Right forelimb (tissue), 1 donor: Measurements from ENCODE around the gene ITSN1.
"Not testable (repeated sequence)": the region's sequence is repeated elsewhere in the genome, so short reads cannot be mapped to it uniquely, and the experiment has no call there.

Experiments used
- DNase-seq: peaks from one replicate; pipeline ENCODE4 v3.0.0-alpha.2; 2018

The ITSN1 gene

DNA sequence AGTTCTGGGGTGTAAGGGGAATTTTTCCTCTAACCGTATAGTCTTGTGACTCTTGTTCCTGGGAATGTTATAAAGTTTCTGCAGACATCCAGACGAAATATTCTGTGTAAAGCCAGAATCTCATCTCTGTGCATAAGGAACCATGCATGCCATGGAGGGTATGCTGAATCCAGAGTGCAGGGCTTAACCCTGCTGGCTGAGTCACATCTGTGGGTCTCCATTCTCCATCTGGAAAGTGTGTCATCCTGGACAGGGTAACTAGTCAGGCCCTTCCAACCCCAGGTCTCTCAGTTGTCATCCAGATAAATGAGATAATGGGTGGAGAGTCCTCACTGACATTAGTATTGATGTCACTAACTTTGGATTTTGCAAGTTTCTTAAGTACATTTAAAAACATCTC lies 224.5 kb downstream of the ITSN1 start:
- DNase-seq: no peak

DNA sequence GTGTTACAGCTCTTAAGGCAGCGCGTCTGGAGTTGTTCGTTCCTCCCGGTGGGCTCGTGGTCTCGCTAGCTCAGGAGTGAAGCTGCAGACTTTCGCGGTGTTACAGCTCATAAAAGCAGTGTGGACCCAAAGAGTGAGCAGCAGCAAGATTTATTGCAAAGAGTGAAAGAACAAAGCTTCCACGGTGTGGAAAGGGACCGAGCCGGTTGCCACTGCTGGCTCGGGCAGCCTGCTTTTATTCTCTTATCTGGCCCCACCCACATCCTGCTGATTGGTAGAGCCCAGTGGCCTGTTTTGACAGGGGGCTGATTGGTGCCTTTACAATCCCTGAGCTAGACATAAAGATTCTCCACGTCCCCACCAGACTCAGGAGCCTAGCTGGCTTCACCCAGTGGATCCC lies 225.6 kb downstream of the ITSN1 start:
- not testable (repeated sequence) for DNase-seq

- DNase-seq: no peak
Measured at GRCh38 chr21:33869873-33870272, 227.6 kb downstream of the ITSN1 start.

GRCh38 chr21:33870768-33871167 lies 228.5 kb downstream of the ITSN1 start:
- no peak for DNase-seq

- no peak for DNase-seq
Measured at GRCh38 chr21:33871171-33871570, 228.9 kb downstream of the ITSN1 start.

DNA sequence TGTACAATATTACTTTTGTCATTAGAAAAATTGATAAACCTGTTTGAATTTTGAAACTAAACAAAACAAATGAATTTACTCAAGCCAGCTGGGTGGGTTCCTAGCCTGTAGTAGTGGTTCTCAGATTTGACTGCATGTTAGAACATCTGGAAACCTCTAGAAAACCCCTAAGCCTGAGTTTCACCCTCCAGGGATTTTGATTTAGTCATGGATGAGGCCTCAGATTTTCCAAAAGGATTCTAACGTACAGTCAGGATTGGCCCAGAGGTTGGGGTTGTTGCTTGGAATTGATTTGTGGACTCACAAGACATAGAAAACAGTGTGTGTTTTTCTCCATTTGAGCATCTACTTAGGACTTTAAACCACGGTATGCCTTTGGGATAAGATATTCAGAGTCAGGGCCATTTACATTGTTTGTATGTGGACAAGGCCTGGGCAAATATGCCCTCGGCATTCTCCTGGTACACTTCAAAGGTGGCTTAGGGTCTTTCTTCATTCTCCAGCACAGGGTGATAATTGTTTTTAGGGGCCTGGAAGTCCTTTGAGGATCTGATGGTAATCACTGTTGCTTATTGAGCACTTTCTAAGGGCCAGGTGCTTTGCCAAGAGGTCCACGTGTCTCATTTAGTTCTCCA lies 230.7 kb downstream of the ITSN1 start:
- DNase-seq: no peak

- DNase-seq: no peak
Measured at GRCh38 chr21:33874161-33874560, 231.9 kb downstream of the ITSN1 start.

GRCh38 chr21:33875026-33875695 lies 232.9 kb downstream of the ITSN1 start:
- DNase-seq: no peak

DNA sequence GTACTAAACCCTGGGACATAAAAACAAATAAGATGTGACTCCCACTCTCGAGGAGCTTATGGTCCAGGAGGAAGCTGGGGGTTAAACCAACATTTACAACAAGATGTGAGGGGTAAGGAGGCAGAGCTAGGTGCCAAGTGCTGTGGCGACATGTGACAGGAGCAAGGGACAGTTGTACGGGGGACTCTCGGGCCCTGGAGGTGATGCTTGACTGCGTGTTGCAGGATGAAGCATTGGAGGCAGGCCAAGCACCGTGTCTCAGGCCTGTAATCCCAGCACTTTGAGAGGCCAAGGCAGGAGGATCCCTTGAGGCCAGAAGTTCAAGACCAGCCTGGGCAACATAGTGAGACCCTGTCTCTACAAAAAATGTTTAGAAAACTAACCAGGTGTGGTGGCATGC lies 236.5 kb downstream of the ITSN1 start:
- no peak for DNase-seq

GRCh38 chr21:33880626-33881025 lies 238.3 kb downstream of the ITSN1 start:
- no peak for DNase-seq

DNA sequence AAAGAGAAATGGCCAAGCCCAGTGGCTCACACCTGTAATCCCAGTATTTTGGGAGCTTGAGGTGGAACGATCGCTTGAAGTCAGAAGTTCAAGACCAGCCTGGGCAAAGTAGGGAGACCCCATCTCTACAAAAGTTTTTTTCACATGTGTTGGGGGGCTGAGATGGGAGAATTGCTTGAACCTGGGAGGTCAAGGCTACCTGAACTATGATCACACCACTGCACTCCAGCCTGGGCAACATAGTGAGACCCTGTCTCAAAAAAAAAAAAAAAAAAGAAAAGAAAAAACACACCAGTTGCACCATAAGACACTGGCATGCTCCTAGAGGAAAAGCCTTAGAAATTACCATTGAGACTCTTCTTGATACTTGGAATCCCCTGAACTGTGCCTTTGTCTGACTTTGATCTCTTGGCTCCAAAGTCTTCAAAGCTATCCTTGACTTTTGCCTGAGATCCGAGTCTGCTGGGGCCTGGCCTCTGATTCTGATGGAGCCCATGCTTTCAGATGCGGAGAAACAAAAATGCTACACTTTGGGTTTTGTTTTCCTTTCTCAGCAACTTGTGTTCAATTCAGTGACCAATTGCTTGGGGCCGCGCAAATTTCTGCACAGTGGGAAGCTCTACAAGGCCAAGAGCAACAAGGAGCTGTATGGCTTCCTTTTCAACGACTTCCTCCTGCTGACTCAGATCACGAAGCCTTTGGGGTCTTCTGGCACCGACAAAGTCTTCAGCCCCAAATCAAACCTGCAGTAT lies 239.6 kb downstream of the ITSN1 start:
- DNase-seq: no peak

DNA sequence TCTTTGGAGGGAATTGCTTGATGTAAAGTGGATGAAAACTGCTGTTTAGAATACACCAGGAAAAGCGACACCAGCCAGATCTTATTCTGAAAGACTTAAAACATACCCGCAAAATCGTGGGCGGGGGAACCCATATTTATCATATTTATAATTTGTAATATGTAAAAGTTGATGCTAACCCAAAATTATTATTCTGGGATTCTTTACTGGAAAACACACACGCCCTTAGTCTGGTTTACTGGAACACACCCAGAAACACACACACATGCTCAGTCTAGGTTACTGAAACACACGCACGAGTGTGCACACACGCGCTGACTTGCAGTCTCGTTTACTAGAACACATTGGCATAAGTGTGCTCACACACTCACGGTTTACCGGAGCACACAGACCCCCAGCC lies 240.8 kb downstream of the ITSN1 start:
- no peak for DNase-seq

DNA sequence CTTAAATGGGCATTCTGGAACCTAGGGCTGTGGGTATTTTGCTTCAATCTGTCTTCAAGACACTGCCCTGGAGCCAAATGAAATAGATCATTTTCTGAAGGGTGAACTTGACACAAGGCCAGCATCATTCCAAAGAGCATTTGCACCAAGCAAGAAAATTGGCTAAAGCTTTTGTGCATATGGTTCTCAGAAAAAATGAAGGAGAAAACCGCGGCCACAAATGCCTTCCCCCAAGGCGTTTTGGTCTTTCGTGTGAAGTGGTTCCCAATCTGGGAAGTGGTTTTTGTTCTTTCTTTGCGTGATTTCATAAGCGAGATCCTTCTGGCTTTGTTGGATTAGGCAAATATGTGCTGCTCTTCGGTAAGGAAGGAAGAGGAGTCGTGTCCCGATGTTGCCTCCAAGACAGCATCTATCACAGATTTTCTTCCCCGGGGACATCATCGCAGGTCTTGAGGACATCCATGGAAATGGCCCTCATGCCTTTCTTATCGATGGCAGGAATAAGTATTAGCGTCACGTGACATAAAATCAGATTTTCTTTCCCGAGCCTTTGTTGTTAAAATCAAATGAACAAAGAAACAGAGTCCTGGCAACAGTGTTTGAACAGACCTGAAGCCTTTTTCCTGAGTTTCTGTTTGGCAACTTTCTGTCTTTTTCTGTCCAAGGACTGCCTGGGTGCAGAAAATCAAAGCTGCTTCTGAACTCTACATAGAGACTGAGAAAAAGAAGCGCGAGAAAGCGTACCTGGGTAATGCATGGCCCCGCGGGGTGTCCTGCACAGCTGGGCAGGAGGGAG lies 242.3 kb downstream of the ITSN1 start:
- DNase-seq: no peak

DNA sequence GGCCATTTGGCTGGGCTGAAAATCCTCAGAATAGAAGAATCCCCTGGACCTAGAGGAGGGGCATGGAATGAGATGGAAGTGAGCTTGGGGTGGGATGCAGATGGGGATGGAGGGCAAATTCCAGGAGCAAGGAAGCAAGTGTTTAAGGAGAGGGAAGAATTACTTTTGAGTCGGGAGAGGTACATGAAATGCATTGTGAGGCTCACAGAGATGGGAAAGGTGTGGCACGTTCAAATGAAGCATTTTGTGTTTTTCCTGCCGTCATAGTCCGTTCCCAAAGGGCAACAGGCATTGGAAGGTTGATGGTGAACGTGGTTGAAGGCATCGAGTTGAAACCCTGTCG lies 242.8 kb downstream of the ITSN1 start:
- no peak for DNase-seq

- no peak for DNase-seq
Measured at GRCh38 chr21:33886321-33886720, 244.0 kb downstream of the ITSN1 start.

GRCh38 chr21:33890187-33890586 lies 247.9 kb downstream of the ITSN1 start:
- DNase-seq: no peak

- DNase-seq: no peak
Measured at GRCh38 chr21:33892853-33893252, 250.6 kb downstream of the ITSN1 start.

- DNase-seq: peak; percentile 3
Measured at GRCh38 chr21:33893917-33894316, 251.6 kb downstream of the ITSN1 start.

DNA sequence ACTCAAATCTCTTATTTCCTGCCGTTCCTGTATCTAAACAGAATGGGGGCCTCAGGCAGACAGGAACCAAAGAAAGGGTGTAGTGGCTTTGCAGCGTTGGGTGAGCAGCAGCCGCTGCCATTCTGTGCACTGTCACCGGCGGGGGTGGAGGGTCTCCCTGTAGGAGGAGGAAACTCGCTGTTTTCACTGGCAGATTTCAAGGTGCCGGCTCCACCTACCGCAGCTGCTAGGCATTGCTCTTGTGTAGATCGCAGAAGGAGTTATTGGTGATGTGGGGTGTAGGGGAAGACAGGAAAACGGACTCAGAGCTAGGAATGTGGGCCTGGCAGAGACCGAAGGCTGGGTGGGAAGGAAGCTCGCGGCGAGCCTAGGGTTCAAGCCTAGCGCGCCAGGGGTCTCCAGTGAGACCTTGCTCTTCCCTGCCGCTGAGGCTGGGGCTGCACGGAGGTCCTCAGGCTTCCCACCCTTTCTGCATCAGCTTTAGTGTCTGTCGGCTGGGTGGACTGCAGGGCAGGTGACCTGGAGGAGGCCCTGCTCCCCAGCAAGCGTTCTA lies 252.5 kb downstream of the ITSN1 start:
- peak; percentile 88 for DNase-seq

DNA sequence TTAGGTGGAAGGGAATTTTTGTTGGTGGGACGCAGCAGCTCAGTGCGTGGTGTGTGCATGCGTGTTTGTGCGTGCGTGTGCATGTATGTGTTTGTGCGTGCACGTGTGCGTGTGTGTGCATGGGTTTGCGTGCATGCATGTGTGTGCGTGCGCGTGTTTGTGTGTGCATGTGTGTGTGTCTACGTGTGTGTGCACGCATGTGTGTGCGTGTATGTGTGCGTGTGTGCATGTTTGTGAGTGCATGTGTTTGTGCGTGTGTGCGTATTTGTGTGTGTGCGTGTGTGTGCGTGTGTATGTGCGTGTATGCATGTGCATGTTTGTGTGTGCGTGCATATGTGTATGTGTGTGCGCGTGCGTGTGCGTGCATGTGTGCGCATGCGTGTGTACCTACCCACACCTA lies 253.1 kb downstream of the ITSN1 start:
- DNase-seq: no peak

DNA sequence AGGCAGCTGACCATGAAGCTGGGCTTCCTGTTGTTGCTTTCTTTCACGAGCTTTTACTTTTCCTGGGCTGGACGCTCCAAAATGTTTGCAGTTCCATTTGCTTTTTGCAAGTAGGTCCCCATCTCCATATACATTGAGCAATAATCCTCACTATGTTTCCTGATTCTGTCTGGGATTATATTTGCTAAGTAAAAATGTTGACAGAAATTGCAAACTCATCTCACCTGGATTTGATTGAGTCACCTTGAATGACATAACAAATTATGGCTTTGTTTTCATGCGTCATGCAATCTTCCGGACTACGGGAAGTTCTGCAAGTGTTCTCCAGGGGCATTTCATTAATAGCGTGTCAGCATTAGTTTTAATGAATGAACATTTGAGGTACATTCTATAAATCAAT lies 254.4 kb downstream of the ITSN1 start:
- no peak for DNase-seq

GRCh38 chr21:33897098-33897497 lies 254.8 kb downstream of the ITSN1 start:
- no peak for DNase-seq

- DNase-seq: no peak
Measured at GRCh38 chr21:33897739-33898138, 255.4 kb downstream of the ITSN1 start.
